Progenitor cell of endocrine pancreas (in vitro differentiated cells): ENCODE results near the gene WFDC2. TPM values are rescaled to one million over a fixed set of nuclear protein-coding genes. Genes with fewer than 3 reads are reported as not detected.

Source experiments
- DNase-seq: peaks from one replicate; pipeline ENCODE4 v3.0.0; 2021; ENCODE audit warnings: low spot score; ENCODE audit not compliant: unreplicated experiment
- H3K27ac Mint-ChIP-seq: 2 replicates; pipeline ENCODE4 v1.8.0; 2021; ENCODE audit warnings: mild to moderate bottlenecking, moderate library complexity, mixed read lengths
- H3K27me3 Mint-ChIP-seq: 2 replicates; pipeline ENCODE4 v1.8.0; 2021; ENCODE audit warnings: mixed read lengths
- H3K36me3 Mint-ChIP-seq: 2 replicates; pipeline ENCODE4 v1.8.0; 2022; ENCODE audit warnings: mixed read lengths; ENCODE audit not compliant: insufficient read depth
- H3K4me1 Mint-ChIP-seq: 2 replicates; pipeline ENCODE4 v1.8.0; 2021; ENCODE audit warnings: low read depth, mixed read lengths
- H3K4me3 Mint-ChIP-seq: 2 replicates; pipeline ENCODE4 v1.8.0; 2021; ENCODE audit warnings: low read depth, mild to moderate bottlenecking, moderate library complexity, mixed read lengths
- H3K9me3 Mint-ChIP-seq: 2 replicates; pipeline ENCODE4 v1.8.0; 2021; ENCODE audit warnings: low read depth, mixed read lengths
- CTCF ChIP-seq: fragments of 200-600 bp; sonication (generic); IDR thresholded peaks from one replicate; pipeline ENCODE4 v1.5.0; 2021; ENCODE audit warnings: antibody characterized with exemption, mild to moderate bottlenecking; ENCODE audit not compliant: unreplicated experiment
- total RNA-seq: library from RNA; stranded (reverse); gene quantifications from 2 replicates; pipeline ENCODE4 v1.2.1, GENCODE V29; 2021

WFDC2 gene
- total RNA-seq, 1 donor from 2014 or later, result 161 TPM

GRCh38 chr20:45487231-45487635 lies 17.7 kb downstream of the WFDC2 start:
- no peak overlapping the region for H3K27ac Mint-ChIP-seq
- peaks cover 4% of the 10 kb centered on the region for H3K27me3 Mint-ChIP-seq
- peaks cover 3% of the 10 kb centered on the region for H3K36me3 Mint-ChIP-seq
- no peak for DNase-seq
- peak overlapping the region; percentile 53 for H3K4me3 Mint-ChIP-seq
- peaks cover 15% of the 10 kb centered on the region for H3K4me1 Mint-ChIP-seq
- H3K9me3 Mint-ChIP-seq, result no peaks in the 10 kb centered on the region
- peak; percentile 62 for TF ChIP-seq CTCF

GRCh38 chr20:45489083-45489531 lies 19.6 kb downstream of the WFDC2 start:
- Mint-ChIP-seq H3K4me3 (no peak overlapping the region), H3K27ac (no peak overlapping the region), H3K4me1 (peaks cover 13% of the 10 kb centered on the region), H3K36me3 (no peaks in the 10 kb centered on the region), H3K9me3 (no peaks in the 10 kb centered on the region), H3K27me3 (peaks cover 8% of the 10 kb centered on the region)
- no peak for TF ChIP-seq CTCF
- DNase-seq, result no peak

GRCh38 chr20:45495501-45495941 lies 26.0 kb downstream of the WFDC2 start:
- no peak for DNase-seq
- no peaks in the 10 kb centered on the region for H3K9me3 Mint-ChIP-seq
- H3K36me3 Mint-ChIP-seq, result no peaks in the 10 kb centered on the region
- no peak overlapping the region for H3K4me3 Mint-ChIP-seq
- H3K27ac Mint-ChIP-seq, result no peak overlapping the region
- no peak for TF ChIP-seq CTCF
- H3K4me1 Mint-ChIP-seq, result no peaks in the 10 kb centered on the region
- H3K27me3 Mint-ChIP-seq, result peaks cover 19% of the 10 kb centered on the region

GRCh38 chr20:45496166-45496565 lies 26.6 kb downstream of the WFDC2 start:
- TF ChIP-seq CTCF, result no peak
- Mint-ChIP-seq H3K27me3 (peaks cover 23% of the 10 kb centered on the region), H3K4me3 (no peak overlapping the region), H3K4me1 (no peaks in the 10 kb centered on the region), H3K36me3 (no peaks in the 10 kb centered on the region), H3K9me3 (no peaks in the 10 kb centered on the region), H3K27ac (peak overlapping the region; percentile 11)
- DNase-seq, result no peak

- Mint-ChIP-seq H3K27me3 (peaks cover 24% of the 10 kb centered on the region), H3K4me1 (no peaks in the 10 kb centered on the region), H3K27ac (no peak overlapping the region), H3K9me3 (no peaks in the 10 kb centered on the region), H3K4me3 (no peak overlapping the region), H3K36me3 (no peaks in the 10 kb centered on the region)
- DNase-seq, result no peak
- no peak for TF ChIP-seq CTCF
Measured at GRCh38 chr20:45497971-45498494, 28.5 kb downstream of the WFDC2 start.
